Fibroblast of the conjunctiva (primary cell): ENCODE data around the gene PRSS2.
"Not testable (repeated sequence)": the region's sequence is repeated elsewhere in the genome, so short reads cannot be mapped to it uniquely, and the experiment has no call there.

Experiments used
- DNase-seq: peaks from one replicate; pipeline ENCODE4 v3.0.0-alpha.2; 2010; ENCODE audit warnings: low read depth

PRSS2 gene

DNA sequence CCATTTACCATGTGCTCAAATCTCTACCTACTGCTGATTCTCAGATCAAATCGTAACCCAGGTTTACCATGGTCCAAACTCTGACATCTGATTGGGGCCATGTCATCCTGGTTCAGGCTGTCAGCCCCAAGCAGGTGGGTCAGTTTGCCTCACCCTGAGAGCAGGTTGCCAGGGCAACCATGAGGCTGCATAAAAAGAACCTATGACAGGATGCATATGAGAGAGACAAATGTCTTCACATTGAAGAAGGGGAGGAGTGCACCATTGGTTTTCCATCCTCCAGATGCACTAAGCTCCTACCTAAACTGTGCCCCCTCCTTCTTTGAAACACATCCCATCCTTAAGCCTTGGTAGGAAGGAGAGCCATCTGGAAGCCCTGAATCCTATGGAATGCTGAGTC lies 11.3 kb upstream of the PRSS2 start:
- no peak for DNase-seq

DNA sequence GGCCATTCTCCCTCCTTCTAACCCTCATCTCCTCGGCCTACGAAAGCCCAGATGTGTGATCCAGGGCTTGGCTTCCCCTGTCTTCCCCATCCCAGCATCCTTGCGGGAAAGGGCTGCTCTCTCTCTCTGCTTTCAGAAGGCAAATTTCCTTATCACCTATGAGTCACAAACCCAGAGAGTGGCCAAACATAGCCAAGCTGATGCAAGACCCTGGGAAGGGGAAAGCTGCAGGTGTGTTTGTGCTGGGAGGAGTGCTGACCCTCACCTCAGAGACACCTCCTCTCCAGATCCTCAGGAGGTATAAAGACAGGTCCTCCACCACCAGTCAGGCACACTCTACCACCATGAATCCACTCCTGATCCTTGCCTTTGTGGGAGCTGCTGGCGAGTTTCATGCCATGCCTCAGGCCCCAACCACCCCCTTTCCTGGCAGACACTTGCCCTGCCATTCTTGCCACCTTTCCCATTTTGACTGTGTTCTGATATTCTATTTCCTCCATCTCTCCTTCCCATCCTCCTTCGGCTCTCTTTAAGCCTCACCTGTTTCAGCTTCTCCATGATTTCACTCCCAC lies 10.6 kb upstream of the PRSS2 start:
- no peak for DNase-seq

DNA sequence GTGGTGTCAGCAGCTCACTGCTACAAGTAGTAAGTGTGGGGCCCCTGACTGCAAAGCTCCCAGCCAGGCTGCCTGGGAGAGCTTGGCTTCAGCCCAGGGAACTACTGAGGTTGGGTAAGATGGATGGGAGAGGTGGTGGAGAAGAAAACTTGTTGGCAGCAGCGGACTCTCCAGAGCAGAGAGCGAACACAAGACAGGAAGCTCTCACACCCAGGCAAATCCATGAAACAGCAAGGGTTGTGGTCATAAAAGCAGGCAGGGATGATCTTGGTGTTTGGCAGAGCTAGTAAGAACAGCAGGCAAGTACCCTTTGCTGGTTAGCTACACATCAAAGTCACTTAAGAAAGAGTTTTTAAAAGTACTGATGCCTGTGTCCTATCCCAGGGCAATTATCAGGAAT lies 9.2 kb upstream of the PRSS2 start:
- DNase-seq: not testable (repeated sequence)

DNA sequence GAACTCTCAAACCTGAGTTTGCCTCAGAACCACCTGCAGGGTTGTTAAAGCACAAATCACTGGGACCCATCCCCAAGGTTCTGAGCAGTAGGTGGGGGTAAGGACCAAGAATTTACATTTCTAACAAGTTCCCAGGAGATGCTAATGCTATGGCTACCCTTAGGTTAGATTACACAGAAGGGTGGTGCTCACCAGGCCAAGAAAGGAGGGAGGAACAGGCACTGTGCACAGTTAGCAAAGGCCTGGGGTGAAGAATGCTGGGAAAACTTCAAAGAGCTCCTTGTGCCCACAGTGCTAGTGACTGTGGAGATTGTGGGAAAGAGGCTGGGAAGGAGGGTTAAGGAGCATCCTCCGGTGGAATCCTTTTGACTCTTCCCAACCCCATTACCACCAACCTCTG lies 8.7 kb upstream of the PRSS2 start:
- no peak for DNase-seq

DNA sequence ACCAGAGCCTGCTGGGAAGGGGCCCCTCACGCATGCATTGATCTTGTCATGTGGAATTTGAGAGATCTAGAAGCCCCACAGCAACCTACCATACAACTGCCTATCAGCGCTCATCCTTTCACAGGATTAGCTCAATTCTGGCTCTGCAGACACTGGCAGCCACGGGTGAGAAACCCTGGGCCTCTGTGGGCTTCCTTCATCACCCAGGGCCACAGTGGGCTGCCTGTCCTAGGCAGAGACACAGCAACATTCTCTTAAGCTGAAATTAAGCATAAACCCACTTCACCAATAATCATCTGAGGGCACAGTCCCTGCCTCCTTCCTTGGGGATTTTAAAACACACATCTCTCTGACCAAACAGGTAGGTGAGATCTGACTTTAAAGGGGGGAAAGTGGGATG lies 3.3 kb upstream of the PRSS2 start:
- DNase-seq: no peak

DNA sequence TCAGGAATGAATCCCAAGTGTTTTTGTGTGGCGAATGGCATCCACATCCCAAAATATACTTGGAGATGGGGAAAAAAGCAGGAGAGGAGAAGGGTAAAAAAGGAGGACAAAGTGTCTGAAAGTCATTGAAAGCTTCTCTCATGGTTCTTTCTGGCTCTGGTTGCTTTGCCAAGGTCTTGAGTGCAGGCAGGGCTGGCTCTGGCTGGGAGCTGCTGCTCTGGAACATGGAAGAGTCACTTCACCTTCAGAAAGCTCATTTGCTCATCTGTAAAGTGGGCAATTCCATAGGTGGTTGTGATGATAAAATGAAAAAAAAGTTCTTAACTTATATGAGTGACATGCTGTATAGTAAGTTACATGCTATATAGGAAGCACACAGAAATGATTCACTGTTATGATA lies 2.9 kb upstream of the PRSS2 start:
- DNase-seq: no peak

DNA sequence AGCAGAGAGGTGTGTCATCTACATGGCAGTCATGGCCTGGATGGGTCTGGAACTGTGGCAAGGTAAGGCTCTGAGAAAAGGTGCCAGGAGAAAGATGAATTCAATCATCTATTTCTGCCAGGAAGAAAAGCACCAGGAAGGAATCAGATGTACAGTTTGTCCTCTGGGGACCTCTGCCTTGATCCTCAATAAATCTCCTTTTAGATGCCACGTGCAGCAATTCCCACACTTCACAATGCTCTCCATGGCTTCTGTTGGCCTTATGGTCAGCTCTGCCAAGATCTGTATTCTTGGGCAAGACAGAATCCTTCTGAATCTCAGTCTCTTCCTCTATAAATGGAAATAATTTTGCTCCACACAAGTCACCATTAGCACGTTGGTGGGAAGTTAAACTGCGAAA lies 1.9 kb upstream of the PRSS2 start:
- not testable (repeated sequence) for DNase-seq

DNA sequence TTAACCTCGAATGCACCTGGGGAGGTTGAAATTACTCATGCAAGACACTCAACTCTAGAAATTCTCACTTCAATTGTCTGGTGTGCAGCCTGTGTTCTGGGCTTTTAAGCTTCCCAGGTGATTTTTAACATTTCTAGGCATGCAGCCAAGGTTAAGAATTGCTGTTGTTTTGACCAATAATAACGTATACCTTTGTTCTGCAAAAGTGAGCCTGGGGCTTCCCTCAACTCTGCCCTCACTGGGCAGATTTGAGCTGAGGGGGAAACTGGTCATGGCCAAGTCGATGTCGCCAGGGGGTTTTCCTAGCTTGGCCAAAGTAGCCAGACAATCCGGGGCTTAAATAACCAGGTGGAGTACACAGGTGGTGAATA lies 568 bp downstream of the PRSS2 start:
- DNase-seq: no peak

DNA sequence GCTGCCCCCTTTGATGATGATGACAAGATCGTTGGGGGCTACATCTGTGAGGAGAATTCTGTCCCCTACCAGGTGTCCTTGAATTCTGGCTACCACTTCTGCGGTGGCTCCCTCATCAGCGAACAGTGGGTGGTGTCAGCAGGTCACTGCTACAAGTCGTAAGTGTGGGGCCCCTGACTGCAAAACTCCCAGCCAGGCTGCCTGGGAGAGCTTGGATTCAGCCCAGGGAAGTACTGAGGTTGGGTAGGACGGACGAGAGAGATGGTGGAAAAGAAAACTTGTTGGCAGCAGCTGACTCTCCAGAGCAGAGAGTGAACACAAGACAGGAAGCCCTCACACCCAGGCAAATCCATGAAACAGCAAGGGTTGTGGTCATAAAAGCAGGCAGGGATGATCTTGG lies 1.3 kb downstream of the PRSS2 start:
- no peak for DNase-seq

DNA sequence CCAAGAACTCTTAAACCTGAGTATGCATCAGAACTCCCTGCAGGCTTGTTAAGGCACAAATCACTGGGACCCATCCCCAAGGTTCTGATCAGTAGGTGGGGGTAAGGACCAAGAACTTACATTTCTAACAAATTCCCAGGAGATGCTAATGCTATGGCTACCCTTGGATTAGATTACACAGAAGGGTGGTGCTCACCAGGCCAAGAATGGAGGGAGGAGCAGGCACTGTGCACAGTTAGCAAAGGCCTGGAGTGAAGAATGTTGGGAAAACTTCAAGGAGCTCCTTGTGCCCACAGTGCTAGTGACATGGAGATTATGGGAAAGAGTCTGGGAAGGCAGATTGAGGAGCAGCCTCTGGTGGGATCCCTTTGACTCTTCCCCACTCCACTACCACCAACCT lies 1.9 kb downstream of the PRSS2 start:
- no peak for DNase-seq

DNA sequence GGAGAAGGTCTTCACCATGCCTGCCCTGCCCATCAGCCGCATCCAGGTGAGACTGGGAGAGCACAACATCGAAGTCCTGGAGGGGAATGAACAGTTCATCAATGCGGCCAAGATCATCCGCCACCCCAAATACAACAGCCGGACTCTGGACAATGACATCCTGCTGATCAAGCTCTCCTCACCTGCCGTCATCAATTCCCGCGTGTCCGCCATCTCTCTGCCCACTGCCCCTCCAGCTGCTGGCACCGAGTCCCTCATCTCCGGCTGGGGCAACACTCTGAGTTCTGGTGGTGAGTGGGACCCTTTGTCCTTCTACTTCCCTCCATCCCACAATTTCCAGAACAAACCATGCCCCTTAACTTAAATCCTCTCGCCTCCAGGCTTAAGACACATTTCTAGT lies 2.5 kb downstream of the PRSS2 start:
- DNase-seq: no peak

DNA sequence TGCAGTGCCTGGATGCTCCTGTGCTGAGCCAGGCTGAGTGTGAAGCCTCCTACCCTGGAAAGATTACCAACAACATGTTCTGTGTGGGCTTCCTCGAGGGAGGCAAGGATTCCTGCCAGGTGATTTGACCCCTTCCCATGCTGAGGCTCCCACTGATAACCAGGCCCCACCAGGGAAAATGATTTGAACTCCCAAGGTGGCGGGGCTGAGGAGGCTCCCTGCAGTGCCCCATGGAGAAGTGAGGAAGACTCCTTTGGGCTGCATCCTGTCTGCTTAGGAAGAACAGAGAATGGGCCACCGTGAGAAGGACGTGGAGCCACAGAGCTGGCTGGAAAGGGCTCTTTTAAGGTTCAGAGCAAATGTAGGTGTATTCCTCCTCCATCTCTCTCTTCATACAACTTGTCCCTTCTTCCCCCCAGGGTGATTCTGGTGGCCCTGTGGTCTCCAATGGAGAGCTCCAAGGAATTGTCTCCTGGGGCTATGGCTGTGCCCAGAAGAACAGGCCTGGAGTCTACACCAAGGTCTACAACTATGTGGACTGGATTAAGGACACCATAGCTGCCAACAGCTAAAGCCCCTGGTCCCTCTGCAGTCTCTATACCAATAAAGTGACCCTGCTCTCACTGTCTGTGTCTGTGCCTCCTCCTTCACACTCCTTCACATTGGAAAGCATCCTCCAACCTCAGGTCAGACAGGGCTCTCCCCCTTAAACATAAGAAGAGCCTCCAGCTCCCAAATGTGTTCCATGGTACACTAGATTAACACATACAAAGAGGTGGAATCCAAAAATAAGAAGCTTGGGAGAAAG lies 3.4 kb downstream of the PRSS2 start:
- DNase-seq: no peak

DNA sequence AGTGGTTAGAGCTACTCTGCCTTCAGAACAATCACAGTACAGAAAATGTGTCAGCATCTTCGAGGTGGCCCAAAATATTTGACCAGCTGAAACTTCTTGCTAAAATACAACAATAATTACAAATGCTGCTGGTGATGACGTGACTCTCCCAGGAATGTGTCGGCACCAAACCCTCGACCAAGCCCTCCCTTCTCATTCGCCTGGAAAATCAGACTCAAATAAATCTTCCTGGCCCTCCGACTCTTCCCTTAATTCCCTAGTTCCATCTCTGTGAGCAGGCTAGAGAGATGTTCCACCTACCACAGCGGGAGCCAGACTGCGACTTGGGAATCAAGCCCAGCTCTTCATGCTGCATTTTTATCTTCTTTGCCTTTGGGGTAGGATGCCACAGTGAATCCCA lies 4.1 kb downstream of the PRSS2 start:
- no peak for DNase-seq

DNA sequence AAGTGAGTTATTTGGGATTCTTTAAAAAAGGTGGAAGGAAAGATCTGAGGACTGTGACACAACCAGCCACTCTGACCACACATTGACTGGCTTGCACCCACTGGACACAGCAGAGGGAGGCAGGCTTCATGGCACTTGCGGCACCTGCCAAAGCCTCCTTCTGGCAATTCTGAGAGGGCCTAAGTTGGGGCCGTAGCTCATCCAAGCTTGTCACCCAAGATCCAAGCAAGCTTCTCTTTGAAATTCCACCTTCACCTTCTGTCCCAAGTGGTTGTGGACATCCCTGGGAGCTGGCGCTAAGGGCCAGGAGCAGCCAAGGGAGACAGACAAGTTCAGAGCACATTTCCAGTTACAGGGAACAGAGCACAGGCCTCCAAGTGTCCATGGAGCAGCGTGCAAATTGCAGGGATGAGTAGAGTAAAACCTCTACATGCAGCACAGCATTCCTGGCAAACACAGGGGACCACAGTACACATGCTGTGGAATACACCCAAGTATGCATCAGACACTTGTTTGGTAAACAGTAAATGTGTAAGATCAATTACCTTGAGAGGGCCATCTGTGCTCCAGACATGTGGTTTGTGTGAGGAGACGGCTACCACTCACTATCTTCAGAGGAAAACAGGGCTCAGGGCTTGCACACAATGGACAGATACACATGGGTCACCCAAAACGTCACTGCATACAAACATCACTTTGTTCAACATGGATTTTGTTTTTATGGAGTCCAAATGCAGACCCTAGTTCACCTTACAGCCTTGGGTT lies 4.8 kb downstream of the PRSS2 start:
- DNase-seq: not testable (repeated sequence)

DNA sequence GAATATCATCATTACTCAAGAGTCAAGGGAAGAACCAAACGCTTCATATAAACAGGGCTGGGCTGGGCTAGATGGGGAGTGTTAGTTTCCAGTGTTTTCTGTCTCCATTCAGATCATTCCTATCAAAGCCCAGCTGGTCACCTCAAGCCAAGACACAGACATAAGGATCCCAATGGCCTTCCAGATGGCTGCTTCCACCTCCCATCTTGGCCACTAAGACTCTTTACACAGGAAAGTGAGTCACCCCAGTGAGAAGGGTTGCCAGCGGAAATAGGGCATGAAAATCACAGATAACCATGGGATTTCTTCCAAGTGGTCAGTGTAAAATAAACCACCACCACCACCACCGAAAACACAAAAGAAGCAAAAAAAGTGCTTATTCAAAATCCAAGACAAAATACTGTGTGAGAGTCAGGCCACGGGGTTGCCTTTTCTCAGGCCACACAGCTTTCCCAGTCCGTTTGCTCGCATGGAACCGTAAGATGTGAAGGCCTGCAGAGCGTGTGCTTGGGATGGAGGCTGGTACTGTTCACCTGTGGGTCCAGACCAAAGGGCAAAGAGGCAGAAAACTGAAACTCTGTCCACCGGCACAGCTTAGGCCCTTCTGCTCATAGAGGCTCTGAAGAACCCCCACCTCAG lies 5.6 kb downstream of the PRSS2 start:
- DNase-seq: no peak

DNA sequence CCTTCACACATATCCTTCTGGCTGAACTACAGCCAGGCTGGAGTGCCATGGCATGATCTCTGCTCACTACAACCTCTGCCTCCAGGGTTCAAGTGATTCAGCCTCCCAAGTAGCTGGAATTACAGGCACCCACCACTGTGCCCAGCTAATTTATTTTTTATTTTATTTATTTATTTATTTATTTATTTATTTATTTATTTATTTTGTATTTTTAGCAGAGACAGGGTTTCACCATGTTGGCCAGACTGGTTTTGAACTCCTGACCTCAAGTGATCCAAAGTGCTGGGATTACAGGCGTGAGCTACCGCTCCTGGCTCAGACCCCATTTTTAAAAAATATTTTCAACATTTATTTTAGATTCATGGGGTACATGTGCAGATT lies 6.1 kb downstream of the PRSS2 start:
- DNase-seq: not testable (repeated sequence)

DNA sequence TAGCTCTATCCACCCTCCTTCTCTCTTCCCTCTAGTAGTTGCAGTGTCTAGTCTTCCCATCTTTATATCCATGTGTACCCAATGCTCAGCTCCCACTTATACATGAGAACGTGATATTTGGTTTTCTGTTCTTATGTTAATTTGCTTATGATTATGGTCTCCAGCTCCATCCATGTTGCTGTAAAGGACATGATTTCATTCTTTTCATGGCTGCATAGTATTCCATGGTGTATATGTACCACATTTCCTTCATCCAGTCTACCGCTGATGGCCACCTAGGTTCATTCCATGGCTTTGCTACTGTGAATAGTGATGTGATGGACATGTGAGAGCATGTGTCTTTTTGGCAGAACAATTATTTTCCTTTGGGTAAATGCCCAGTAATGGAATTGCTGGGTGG lies 6.5 kb downstream of the PRSS2 start:
- no peak for DNase-seq

DNA sequence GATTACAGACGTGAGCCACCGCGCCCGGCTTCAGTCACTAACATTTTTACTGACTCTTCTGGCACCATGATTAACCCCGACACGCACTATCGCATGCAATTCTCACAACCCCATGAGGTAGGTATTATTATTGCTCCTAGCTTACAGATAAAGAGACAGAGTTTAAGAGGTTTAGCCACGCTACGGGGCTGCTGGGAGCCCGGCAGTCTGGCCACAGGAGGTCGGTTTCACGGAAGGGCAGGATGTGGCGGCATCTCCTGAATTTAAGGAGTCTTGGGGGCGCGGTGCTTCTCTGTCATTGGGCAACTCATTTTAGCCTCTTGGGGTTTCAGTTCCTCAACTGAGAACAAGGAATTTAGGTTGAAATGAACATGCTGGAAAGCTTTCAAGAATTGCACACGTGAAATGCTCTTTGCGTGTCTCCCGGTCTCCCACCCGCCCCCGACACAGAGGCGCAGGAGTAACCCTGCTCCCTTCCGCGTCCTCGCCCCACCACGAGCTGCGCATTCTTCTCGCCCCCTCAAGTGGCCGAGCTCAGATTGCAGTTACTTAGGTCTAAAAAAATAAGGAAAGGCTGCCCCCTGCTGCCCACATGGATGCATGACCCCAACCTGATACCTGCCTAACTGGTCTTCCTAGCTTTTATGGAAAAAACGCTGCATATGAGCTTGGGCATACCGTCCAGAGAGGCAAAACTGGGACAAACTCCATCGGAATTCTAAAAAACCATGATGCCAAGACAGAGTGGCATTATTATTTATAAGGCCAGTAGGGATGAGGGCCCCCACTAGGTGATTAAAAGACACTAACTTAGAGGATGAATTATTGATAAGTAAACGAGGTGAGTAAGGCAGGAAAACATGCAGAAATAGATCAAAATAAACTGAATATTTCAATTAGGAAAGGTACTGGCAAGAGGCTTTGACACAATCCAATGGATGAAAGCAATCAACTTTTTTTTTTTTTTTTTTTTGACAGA lies 12.4 kb downstream of the PRSS2 start:
- peak; percentile 88 for DNase-seq

DNA sequence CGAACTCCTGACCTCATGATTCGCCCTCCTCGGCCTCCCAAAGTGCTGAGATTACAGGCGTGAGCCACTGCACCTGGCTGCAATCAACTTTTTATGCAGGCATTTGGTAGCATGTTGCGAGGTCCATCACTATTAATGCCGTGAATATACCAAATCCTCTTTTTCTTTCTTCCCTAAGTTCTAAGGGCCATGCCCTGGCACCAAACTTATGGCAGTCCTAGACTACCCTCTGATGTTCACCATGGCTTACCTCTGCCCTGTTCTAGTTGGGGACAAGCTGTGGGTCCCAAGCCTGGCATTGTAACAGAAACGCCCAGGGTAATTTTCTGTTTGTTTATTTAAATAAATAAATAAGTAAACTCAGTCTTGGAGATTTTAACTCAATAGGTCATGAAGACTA lies 13.3 kb downstream of the PRSS2 start:
- no peak for DNase-seq

DNA sequence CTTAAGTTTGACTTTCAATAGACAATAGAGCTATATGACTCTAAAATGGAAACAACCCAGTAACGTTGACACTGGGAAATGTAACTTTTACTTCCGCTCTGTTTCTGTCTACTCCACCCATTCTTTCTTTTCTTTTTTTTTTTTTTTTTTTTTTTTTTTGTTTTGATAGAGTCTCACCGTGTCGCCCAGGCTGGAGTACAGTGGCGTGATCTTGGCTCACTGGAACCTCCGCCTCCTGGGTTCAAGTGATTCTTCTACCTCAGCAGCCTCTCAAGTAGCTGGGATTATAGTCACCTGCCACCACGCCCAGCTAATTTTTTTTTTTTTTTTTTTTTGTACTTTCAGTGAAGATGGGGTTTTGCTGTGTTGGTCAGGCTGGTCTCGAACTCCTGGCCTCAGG lies 13.9 kb downstream of the PRSS2 start:
- no peak for DNase-seq

DNA sequence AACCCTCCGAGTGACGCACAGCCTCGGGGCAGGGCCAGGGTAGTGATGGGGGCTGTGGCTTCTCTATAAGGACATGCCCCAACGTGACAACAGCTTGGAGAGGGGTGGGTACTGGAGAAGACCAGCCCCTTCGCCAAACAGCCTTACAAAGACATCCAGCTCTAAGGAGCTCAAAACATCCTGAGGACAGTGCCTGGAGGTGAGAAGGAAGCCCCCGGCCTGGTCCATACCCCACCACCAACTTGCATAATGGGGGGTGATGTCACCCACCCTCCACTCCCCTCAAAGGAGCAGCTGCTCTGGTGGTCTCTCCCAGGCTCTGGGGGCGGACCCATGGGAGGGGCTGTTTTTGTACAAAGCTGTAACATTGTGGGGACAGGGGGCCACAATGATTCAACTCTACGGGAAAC lies 15.1 kb downstream of the PRSS2 start:
- DNase-seq: no peak
